OCI-M2 (cell line): ENCODE measurements around the gene PAK4.
A peak's percentile ranks its signal among the peaks of the same experiment; 100 is the strongest.
"Not testable (repeated sequence)": the region's sequence is repeated elsewhere in the genome, so short reads cannot be mapped to it uniquely, and the experiment has no call there.

Experiments
- DNase-seq: peaks from one replicate; lab custom pipeline; 2025; ENCODE audit not compliant: unreplicated experiment; lab: John Stamatoyannopoulos, UW

Gene PAK4

GRCh38 chr19:39203372-39204341 lies 78.1 kb downstream of the PAK4 start, which contains the start of gene SYCN:
Gene SYCN (minus strand): TSS chr19:39204263. CDS start chr19:39204254, 9 bp downstream.
- no peak for DNase-seq

GRCh38 chr19:39205449-39205764 lies 79.8 kb downstream of the PAK4 start:
- DNase-seq: no peak

GRCh38 chr19:39206122-39206521 lies 80.5 kb downstream of the PAK4 start:
- no peak for DNase-seq

- no peak for DNase-seq
Measured at GRCh38 chr19:39207293-39207836, 81.8 kb downstream of the PAK4 start.

GRCh38 chr19:39208175-39208795 lies 82.7 kb downstream of the PAK4 start:
- DNase-seq: no peak

GRCh38 chr19:39209196-39209595 lies 83.6 kb downstream of the PAK4 start:
- DNase-seq: no peak

GRCh38 chr19:39211731-39212374 lies 86.3 kb downstream of the PAK4 start:
- DNase-seq: no peak

- peak; percentile 30 for DNase-seq
Measured at GRCh38 chr19:39212375-39212742, 86.8 kb downstream of the PAK4 start.

GRCh38 chr19:39215323-39215722 lies 89.7 kb downstream of the PAK4 start:
- DNase-seq: not testable (repeated sequence)

- no peak for DNase-seq
Measured at GRCh38 chr19:39217094-39217493, 91.5 kb downstream of the PAK4 start.

GRCh38 chr19:39218230-39219007 lies 92.8 kb downstream of the PAK4 start:
- no peak for DNase-seq

- DNase-seq: not testable (repeated sequence)
Measured at GRCh38 chr19:39219108-39219507, 93.5 kb downstream of the PAK4 start.

GRCh38 chr19:39223703-39224279 lies 98.2 kb downstream of the PAK4 start:
- peak; percentile 44 for DNase-seq

GRCh38 chr19:39224910-39225309 lies 99.3 kb downstream of the PAK4 start:
- no peak for DNase-seq
